PFSK-1 (cell line): Measurements from ENCODE around the gene SYT3.

Experiments
- FOXP2 ChIP-seq: optimal IDR thresholded peaks from 2 replicates; pipeline ENCODE3; 2011; ENCODE audit warnings: borderline replicate concordance, control low read depth, inconsistent platforms; ENCODE audit not compliant: insufficient read depth; ENCODE audit errors: extremely low read length, extremely low read depth
- POLR2AphosphoS5 ChIP-seq: IDR thresholded peaks from 2 replicates; pipeline ENCODE4 v1.6.1; 2012; ENCODE audit warnings: low read depth, mild to moderate bottlenecking, control low read depth, low read length, moderate library complexity
- REST ChIP-seq, 2 experiments: IDR thresholded peaks; 2 replicates each; pipeline versions ENCODE4 v1.6.1 to v1.8.0; 2011 to 2012; ENCODE audit warnings: low read depth in 2 of 2, low read length in 2 of 2, control low read depth in 1 of 2, inconsistent platforms in 1 of 2, mild to moderate bottlenecking in 1 of 2, moderate library complexity in 1 of 2; ENCODE audit not compliant: insufficient read depth in 1 of 2
- SIN3A ChIP-seq: IDR thresholded peaks from 2 replicates; pipeline ENCODE4 v1.6.1; 2012; ENCODE audit warnings: mild to moderate bottlenecking, low read length, moderate library complexity, borderline replicate concordance; ENCODE audit not compliant: insufficient read depth
- TAF1 ChIP-seq: IDR thresholded peaks from 2 replicates; pipeline ENCODE4 v1.6.1; 2012; ENCODE audit warnings: low read length, control low read depth, borderline replicate concordance; ENCODE audit not compliant: insufficient read depth

The SYT3 gene

DNA sequence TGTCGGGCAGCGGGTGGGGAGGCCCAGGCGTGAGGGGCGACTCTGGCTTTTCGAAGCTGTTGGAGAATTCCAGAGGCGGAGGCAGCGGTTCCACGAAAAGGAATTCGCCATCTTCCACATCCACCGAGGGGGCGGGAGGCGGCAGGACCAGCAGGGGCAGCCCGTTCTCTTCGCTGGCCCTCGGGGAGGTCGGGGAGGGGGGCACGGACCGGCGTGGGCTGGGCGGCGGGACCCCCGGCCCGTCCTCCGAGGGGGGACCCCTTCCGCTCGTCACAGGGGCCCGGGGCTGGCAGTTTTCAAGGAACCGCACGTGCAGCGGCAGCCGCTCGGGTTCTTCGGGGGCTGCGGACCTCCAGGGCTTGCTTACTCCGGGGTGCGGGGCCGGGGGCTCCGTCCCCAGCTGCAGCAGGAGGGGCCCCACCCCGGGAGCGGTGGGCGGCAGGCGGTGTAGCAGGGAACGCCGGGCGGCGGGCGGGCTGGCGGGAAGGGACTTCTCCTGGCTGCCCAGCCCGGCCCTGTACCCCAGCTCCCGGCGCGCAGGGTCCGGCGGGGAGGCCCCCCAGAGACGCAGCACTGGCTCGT, 27.6 kb upstream of the SYT3 start:
- TF ChIP-seq POLR2AphosphoS5 (no peak), REST (IDR thresholded peaks at IDR 0.05; ENCODE audit: insufficient read depth in 1 of 2, low read depth in 2 of 2, low read length in 2 of 2) (no peak), SIN3A (no peak), FOXP2 (no peak), TAF1 (no peak)

GRCh38 chr19:50666346-50667176, 26.9 kb upstream of the SYT3 start:
- no peak for TF ChIP-seq FOXP2

- TF ChIP-seq SIN3A (no peak), FOXP2 (no peak), REST (IDR thresholded peaks at IDR 0.05; ENCODE audit: insufficient read depth in 1 of 2, low read depth in 2 of 2, low read length in 2 of 2) (no peak), POLR2AphosphoS5 (no peak), TAF1 (no peak)
Measured at GRCh38 chr19:50664204-50664603, 24.5 kb upstream of the SYT3 start.

- TF ChIP-seq REST (IDR thresholded peaks at IDR 0.05; ENCODE audit: insufficient read depth in 1 of 2, low read depth in 2 of 2, low read length in 2 of 2) (no peak), POLR2AphosphoS5 (no peak), FOXP2 (no peak), SIN3A (no peak), TAF1 (no peak)
Measured at GRCh38 chr19:50663482-50663790, 23.8 kb upstream of the SYT3 start.

DNA sequence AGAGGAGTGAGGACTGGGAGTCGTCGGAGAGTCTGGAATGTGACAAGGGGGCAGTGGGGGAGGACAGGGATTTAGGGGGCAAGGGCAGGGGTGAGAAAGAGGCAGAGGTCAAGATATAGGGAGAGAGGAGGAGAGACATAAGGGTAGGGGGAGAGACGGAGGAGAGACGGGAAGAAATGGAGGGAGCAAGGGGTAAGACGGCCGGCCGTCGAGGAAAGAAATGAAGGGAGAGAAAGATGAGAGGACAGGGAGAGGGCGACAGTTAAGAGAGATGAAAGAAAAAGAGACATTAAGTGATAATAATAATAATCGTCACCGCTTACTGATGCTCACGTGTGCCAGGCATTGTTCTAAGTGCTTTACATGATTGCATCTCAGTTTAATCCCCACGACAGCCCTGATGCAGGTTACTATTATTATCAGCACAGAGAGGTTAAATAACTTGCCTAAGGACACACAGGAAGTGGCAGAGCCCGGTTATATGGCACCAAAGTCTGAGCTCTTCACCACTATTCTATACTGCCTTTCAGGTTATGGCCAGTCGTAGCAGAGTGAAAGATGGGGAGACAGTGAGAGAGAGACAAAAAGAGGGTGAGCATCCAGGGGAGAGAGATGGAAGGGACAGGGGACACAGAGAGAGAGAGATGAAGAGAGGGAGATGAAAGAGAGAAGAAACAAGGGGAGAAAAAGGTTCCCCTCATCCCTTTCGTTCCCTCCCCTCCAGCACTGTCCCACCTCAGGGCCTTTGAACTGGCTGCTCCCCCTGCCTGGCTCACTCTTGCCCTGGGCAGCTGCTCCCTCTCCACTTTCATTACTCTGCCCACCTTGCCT, 23.2 kb upstream of the SYT3 start:
- TF ChIP-seq TAF1 (no peak), POLR2AphosphoS5 (no peak), REST (IDR thresholded peaks at IDR 0.05; ENCODE audit: insufficient read depth in 1 of 2, low read depth in 2 of 2, low read length in 2 of 2) (no peak), FOXP2 (no peak), SIN3A (no peak)
